HG03064 (cell line): ENCODE measurements around the gene GRM5.
"Not testable (repeated sequence)": the region's sequence is repeated elsewhere in the genome, so short reads cannot be mapped to it uniquely, and the experiment has no call there.

Experiments
- ATAC-seq: cut with Tn5 transposase; IDR thresholded peaks from one replicate; pipeline ENCODE4 v1.9.1; 2021; ENCODE audit warnings: low read depth; ENCODE audit not compliant: unreplicated experiment

Gene GRM5

GRCh38 chr11:88511006-88511405 lies 554.8 kb downstream of the GRM5 start:
- no peak for ATAC-seq

- no peak for ATAC-seq
Observed at GRCh38 chr11:88508759-88509581, 556.8 kb downstream of the GRM5 start.

- ATAC-seq = no peak
Observed at GRCh38 chr11:88508418-88508758, 557.4 kb downstream of the GRM5 start.

GRCh38 chr11:88507771-88508417 lies 557.9 kb downstream of the GRM5 start:
- no peak for ATAC-seq

- no peak for ATAC-seq
Observed at GRCh38 chr11:88501541-88501940, 564.2 kb downstream of the GRM5 start.

GRCh38 chr11:88495836-88496235 lies 569.9 kb downstream of the GRM5 start:
- ATAC-seq = no peak

GRCh38 chr11:88494848-88495247 lies 570.9 kb downstream of the GRM5 start:
- ATAC-seq = no peak

GRCh38 chr11:88491674-88492073 lies 574.1 kb downstream of the GRM5 start:
- ATAC-seq = no peak

GRCh38 chr11:88489030-88489429 lies 576.8 kb downstream of the GRM5 start:
- no peak for ATAC-seq

GRCh38 chr11:88487646-88488045 lies 578.1 kb downstream of the GRM5 start:
- no peak for ATAC-seq

- peak; percentile 66 for ATAC-seq
Observed at GRCh38 chr11:88484873-88485621, 580.7 kb downstream of the GRM5 start.

GRCh38 chr11:88482871-88483301 lies 582.9 kb downstream of the GRM5 start:
- ATAC-seq = no peak

GRCh38 chr11:88480223-88480622 lies 585.6 kb downstream of the GRM5 start:
- ATAC-seq = no peak

GRCh38 chr11:88478136-88478815 lies 587.5 kb downstream of the GRM5 start:
- no peak for ATAC-seq

- no peak for ATAC-seq
Observed at GRCh38 chr11:88475991-88476418, 589.8 kb downstream of the GRM5 start.

- ATAC-seq = no peak
Observed at GRCh38 chr11:88474655-88475054, 591.1 kb downstream of the GRM5 start.

- no peak for ATAC-seq
Observed at GRCh38 chr11:88469561-88470225, 596.1 kb downstream of the GRM5 start.

- ATAC-seq = no peak
Observed at GRCh38 chr11:88464528-88464927, 601.3 kb downstream of the GRM5 start.

GRCh38 chr11:88463301-88463700 lies 602.5 kb downstream of the GRM5 start:
- not testable (repeated sequence) for ATAC-seq

- ATAC-seq = not testable (repeated sequence)
Observed at GRCh38 chr11:88458047-88458446, 607.7 kb downstream of the GRM5 start.
